GM21526 (cell line): ENCODE results near the gene SLC1A7.
"Not testable (repeated sequence)": the region's sequence is repeated elsewhere in the genome, so short reads cannot be mapped to it uniquely, and the experiment has no call there.

ENCODE experiments used
- ATAC-seq: cut with Tn5 transposase; IDR thresholded peaks from one replicate; pipeline ENCODE4 v1.9.1; 2021; ENCODE audit warnings: moderate library complexity; ENCODE audit not compliant: unreplicated experiment, low FRiP score

The SLC1A7 gene

GRCh38 chr1:53142226-53142853, at the start of gene SLC1A7:
SLC1A7 (minus strand) TSS chr1:53142638; CDS start chr1:53142449, 189 bp downstream.
- ATAC-seq, result no peak

GRCh38 chr1:53190210-53190611, 47.8 kb upstream of the SLC1A7 start:
- no peak for ATAC-seq

GRCh38 chr1:53189061-53189460, 46.6 kb upstream of the SLC1A7 start:
- ATAC-seq, result no peak

GRCh38 chr1:53188099-53188498, 45.7 kb upstream of the SLC1A7 start:
- no peak for ATAC-seq

GRCh38 chr1:53187401-53187800, 45.0 kb upstream of the SLC1A7 start:
- ATAC-seq, result no peak

GRCh38 chr1:53186533-53186932, 44.1 kb upstream of the SLC1A7 start:
- no peak for ATAC-seq

- not testable (repeated sequence) for ATAC-seq
Observed at GRCh38 chr1:53185955-53186297, 43.5 kb upstream of the SLC1A7 start.

- ATAC-seq, result no peak
Observed at GRCh38 chr1:53183095-53183990, 40.9 kb upstream of the SLC1A7 start.

- ATAC-seq, result no peak
Observed at GRCh38 chr1:53182716-53183094, 40.3 kb upstream of the SLC1A7 start.

GRCh38 chr1:53182111-53182593, 39.7 kb upstream of the SLC1A7 start:
- no peak for ATAC-seq

- no peak for ATAC-seq
Observed at GRCh38 chr1:53180951-53181350, 38.5 kb upstream of the SLC1A7 start.

- no peak for ATAC-seq
Observed at GRCh38 chr1:53180226-53180625, 37.8 kb upstream of the SLC1A7 start.

GRCh38 chr1:53176452-53177208, 34.2 kb upstream of the SLC1A7 start:
- no peak for ATAC-seq

- ATAC-seq, result no peak
Observed at GRCh38 chr1:53174971-53175913, 32.8 kb upstream of the SLC1A7 start.

GRCh38 chr1:53172426-53173128, 30.1 kb upstream of the SLC1A7 start:
- ATAC-seq, result no peak

- no peak for ATAC-seq
Observed at GRCh38 chr1:53166912-53167311, 24.5 kb upstream of the SLC1A7 start.

- no peak for ATAC-seq
Observed at GRCh38 chr1:53166366-53166765, 23.9 kb upstream of the SLC1A7 start.

GRCh38 chr1:53165408-53165961, 23.0 kb upstream of the SLC1A7 start:
- ATAC-seq, result no peak

GRCh38 chr1:53163291-53163768, 20.9 kb upstream of the SLC1A7 start:
- no peak for ATAC-seq
